ENCODE data around the gene TRMO. TPM values are rescaled to one million over a fixed set of nuclear protein-coding genes. Genes with fewer than 3 reads are reported as not detected.

Gene TRMO
- total RNA-seq, 1 donor from 2014 or later: 27.7 TPM

DNA sequence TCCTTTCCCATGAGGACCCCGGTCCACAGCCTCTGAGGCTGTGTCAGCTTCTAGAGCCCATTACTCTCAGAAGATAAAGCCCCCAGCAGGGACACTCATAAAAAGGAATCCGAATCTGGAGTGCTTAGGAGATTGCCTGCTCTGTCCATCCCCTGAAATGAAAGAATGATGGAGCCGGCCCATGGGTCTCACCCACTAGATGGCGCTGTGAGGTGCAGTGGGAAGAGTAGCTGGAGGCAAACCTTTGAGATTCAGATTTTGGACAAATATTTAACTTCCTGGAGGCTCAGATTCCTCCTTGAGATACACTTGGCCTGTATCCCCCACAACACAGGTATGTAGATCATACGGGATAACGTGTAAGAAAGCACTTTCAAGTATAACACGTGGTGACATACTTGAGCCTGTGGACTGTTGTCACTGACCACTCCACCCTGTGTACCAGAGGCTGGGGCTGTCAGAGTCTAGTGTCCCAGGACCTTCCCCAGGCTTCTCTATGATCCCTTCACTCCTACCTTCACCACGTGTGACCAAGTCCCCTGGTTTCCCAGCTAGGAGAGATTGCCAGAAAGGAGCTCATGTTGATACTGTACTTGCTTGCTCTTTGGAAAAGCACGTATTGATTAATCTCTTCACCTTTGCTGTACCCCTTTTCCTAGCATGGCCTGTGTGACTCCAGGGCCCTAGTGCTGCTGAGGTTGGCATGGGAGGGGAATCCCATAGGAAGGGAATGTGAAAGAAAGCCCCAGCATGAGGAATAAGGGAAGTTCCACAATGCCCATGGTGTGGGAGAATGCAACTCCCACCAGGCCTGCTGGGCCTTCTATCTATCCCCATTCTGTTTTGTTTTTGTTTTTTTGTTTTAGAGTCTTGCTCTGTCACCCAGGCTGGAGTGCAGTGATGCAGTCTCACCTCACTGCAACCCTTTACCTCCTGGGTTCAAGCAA lies 32.1 kb downstream of the TRMO start:
- H3K27ac ChIP-seq: no peak overlapping the region
- H3K4me3 ChIP-seq: no peak overlapping the region
- no peaks in the 10 kb centered on the region for H3K4me1 ChIP-seq
- TF ChIP-seq POLR2A (IDR thresholded peaks at IDR 0.05): no peak
- TF ChIP-seq, protein P1, sequence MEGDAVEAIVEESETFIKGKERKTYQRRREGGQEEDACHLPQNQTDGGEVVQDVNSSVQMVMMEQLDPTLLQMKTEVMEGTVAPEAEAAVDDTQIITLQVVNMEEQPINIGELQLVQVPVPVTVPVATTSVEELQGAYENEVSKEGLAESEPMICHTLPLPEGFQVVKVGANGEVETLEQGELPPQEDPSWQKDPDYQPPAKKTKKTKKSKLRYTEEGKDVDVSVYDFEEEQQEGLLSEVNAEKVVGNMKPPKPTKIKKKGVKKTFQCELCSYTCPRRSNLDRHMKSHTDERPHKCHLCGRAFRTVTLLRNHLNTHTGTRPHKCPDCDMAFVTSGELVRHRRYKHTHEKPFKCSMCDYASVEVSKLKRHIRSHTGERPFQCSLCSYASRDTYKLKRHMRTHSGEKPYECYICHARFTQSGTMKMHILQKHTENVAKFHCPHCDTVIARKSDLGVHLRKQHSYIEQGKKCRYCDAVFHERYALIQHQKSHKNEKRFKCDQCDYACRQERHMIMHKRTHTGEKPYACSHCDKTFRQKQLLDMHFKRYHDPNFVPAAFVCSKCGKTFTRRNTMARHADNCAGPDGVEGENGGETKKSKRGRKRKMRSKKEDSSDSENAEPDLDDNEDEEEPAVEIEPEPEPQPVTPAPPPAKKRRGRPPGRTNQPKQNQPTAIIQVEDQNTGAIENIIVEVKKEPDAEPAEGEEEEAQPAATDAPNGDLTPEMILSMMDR (IDR thresholded peaks at IDR 0.05): no peak
- no peak for TF ChIP-seq POLR2AphosphoS5 (IDR thresholded peaks at IDR 0.05; ENCODE audit: insufficient read depth in 1 of 2, low read depth in 1 of 2)
- no peaks in the 10 kb centered on the region for H3K36me3 ChIP-seq
- intact Hi-C loops (cut with DNase I): no loop called here
- H3K9me3 ChIP-seq: no peaks in the 10 kb centered on the region
- no peaks in the 10 kb centered on the region for H3K27me3 ChIP-seq
- no peak for DNase-seq (ENCODE audit: extremely low spot score in 2 of 2)

DNA sequence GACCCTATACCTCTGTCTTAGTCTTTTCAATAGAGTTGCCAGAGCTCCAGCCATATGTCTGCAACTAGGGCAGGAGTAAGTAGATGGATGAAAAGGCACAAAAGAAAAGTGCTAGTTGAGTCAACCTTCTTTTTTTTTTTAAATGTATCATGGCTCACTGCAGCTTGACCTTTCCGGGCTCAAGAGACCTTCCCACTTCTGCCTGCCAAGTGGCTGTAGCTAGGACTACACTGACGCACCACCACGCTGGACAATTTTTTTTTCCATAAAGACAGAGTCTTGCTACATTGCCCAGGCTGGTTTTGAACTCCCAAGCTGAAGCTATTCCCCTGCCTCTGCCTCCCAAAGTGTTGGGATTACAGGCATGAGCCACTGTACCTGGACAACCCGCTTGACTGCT lies 42.0 kb downstream of the TRMO start:
- TF ChIP-seq POLR2AphosphoS5 (IDR thresholded peaks at IDR 0.05; ENCODE audit: insufficient read depth in 1 of 2, low read depth in 1 of 2): no peak
- TF ChIP-seq POLR2A (IDR thresholded peaks at IDR 0.05): no peak
- TF ChIP-seq, protein P1 (IDR thresholded peaks at IDR 0.05): no peak
- no peak overlapping the region for H3K4me3 ChIP-seq
- H3K9me3 ChIP-seq: no peaks in the 10 kb centered on the region
- H3K27me3 ChIP-seq: no peaks in the 10 kb centered on the region
- H3K36me3 ChIP-seq: no peaks in the 10 kb centered on the region
- peak in 1 of 2 donors; percentile 37 for DNase-seq (ENCODE audit: extremely low spot score in 2 of 2)
- no peak overlapping the region for H3K27ac ChIP-seq
- intact Hi-C loops (cut with DNase I): no loop called here
- peaks cover 10% of the 10 kb centered on the region for H3K4me1 ChIP-seq

DNA sequence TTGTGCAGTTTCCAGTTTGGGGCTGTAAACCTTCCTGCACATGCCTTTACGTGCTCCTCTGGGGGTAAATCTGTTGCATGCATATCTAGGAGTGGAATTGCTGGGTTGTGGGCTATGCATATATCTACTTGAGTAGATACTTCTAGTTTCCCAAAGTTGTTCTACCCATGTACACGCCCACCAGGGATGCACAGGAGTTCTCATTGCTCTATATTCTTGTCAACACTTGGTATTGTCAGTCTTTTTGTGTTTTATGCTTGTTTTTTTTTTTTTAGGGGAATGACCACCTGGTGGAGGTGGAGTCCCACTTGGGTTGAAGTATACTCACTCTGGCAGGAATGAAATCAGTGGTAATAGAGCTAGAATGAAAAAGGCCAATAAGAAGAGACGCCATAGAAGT lies 46.2 kb downstream of the TRMO start:
- Histone ChIP-seq H3K27ac (no peak overlapping the region), H3K36me3 (no peaks in the 10 kb centered on the region), H3K4me1 (peaks cover 10% of the 10 kb centered on the region), H3K9me3 (no peaks in the 10 kb centered on the region), H3K27me3 (no peaks in the 10 kb centered on the region), H3K4me3 (no peak overlapping the region)
- TF ChIP-seq POLR2AphosphoS5 (IDR thresholded peaks at IDR 0.05; ENCODE audit: insufficient read depth in 1 of 2, low read depth in 1 of 2) (no peak), POLR2A (IDR thresholded peaks at IDR 0.05) (no peak)
- TF ChIP-seq, protein P1 (IDR thresholded peaks at IDR 0.05): no peak
- peak in 1 of 2 donors; percentile 52 for DNase-seq (ENCODE audit: extremely low spot score in 2 of 2)
- intact Hi-C loops (cut with DNase I): no loop called here

DNA sequence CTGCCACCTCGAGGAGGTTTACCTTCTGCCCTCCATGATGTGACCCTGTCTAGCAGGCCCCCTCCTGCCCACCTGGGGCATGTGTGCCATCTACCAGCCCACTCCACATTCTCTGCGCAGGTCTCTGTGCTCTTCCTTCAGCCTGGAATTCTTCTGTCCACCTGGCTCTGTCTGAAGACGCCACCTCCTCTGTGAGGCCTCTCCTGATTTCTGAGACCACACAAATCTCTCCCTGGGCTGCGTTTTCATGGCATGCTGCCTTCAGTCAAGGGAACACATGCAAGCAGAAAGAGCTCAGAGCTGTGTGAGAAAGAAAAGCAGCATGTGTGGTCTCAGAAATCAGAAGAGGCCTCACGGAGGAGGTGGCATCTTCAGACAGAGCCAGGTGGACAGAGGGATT lies 47.2 kb downstream of the TRMO start:
- no peak overlapping the region for H3K27ac ChIP-seq
- intact Hi-C loops (cut with DNase I): no loop called here

More for the DNA sequence above, 47.2 kb downstream of the TRMO start:
- Histone ChIP-seq H3K4me1 (peaks cover 10% of the 10 kb centered on the region), H3K27me3 (no peaks in the 10 kb centered on the region), H3K36me3 (no peaks in the 10 kb centered on the region), H3K4me3 (no peak overlapping the region), H3K9me3 (no peaks in the 10 kb centered on the region)
- peak in 1 of 2 donors; percentile 64 for DNase-seq (ENCODE audit: extremely low spot score in 2 of 2)
- no peak for TF ChIP-seq POLR2A (IDR thresholded peaks at IDR 0.05)
- no peak for TF ChIP-seq POLR2AphosphoS5 (IDR thresholded peaks at IDR 0.05; ENCODE audit: insufficient read depth in 1 of 2, low read depth in 1 of 2)
- TF ChIP-seq, protein P1 (IDR thresholded peaks at IDR 0.05): no peak

Measured in vagina (tissue), 2 donors.